ENCODE data around the gene NSUN6.

The NSUN6 gene, protein sequence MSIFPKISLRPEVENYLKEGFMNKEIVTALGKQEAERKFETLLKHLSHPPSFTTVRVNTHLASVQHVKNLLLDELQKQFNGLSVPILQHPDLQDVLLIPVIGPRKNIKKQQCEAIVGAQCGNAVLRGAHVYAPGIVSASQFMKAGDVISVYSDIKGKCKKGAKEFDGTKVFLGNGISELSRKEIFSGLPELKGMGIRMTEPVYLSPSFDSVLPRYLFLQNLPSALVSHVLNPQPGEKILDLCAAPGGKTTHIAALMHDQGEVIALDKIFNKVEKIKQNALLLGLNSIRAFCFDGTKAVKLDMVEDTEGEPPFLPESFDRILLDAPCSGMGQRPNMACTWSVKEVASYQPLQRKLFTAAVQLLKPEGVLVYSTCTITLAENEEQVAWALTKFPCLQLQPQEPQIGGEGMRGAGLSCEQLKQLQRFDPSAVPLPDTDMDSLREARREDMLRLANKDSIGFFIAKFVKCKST

DNA sequence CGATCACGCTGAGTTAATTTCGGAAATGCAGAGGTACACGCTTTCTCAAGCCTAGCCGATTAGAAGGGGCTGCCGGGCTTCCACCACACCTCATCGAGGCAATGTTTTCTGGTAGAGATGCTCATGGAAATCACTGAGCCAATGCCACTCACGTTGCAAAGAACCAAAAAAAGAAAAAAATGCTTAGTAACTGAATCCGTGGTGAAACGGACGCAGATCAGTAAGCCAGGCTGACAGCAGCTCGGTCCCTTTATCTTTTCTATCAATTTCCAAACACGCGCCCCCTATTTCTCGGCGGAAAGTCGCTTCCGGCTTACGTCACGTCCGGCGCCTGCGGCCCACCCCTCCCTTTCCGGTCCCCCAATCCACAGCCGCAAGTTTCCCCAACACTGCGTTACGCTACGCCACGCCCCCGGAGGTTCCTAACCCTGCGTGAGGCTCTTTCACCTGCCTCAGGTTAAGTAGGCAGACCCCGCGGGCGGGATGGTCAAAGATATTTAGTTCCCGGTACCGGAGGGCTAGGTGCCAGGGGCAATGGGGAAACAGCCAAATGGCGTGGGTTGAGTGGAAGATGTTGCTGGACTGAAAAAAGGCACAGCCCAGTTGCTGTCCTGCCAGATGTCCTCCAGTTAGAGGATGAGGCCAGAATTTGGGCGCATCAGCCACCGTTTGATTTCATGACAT lies at the start of gene NSUN6:
TSS of gene NSUN6 (minus strand) at position 264 of the 684 bp plus-strand sequence. CDS start 384 bp downstream, outside the sequence.
- DNase-seq: peak; percentile 92 to 93

DNA sequence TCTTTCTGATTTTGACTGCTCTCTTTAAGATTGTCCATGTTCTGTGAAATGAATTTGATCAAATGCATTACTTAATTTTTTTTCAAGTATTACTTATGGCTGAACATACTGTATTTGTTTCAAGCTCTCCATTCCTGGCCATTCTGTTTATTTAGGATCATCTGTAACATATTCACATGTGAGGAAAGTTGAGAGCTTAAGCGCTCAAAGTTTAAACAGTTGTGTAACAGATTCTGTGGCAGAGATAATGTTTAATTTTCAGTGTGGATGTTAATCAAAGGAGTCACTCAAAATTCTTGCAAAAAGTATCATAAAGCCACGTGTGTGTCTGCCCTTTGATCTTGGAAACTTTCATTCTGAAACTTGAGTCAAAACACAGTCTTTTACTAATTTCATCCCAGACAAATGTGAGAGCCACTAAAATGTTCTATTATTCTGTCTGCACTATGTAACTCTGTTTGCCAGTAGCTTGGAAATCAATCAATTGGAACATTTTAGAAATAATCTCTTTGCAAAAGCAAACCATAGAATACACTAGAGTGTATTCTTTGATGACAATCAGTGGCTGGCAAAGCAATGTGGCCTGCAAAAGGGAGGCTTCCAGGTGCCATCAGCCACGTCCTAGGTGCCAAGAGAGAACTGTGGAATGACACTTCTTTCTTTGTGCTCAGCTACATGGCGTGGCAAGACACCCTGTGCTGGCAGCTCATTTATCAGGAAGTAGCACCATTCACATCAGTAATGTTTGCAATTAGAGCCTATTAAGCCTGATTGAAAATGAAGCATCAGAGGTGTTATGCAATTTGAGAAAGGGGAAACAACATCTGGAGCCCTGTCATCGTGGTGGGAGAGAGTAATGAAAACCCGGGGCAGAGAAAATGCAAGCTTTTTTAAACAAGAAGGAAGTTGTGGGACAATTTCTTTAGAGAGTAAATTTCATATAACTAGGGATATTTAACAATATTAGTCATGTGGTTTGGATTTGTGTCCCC lies 48.8 kb upstream of the NSUN6 start:
- DNase-seq: peak in 1 of 2 experiments; percentile 5

DNA sequence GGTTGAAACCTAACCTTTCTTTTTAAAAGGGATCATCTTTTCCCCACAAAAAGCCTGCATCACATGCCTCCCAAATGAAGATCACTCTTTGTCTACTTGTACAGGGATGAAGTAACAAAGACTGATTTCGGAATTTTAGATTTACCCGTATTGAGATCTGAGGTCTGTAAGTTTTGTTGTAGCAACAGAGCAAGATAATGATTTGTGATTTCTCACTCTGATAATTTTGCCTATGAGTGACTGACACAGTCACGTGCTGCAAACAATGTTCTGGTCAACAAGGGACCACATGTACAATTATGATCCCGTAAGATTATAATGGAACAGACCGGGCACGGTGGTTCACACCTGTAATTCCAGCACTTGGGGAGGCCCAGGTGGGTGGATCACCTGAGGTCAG lies 39.2 kb upstream of the NSUN6 start:
- DNase-seq: no peak

DNA sequence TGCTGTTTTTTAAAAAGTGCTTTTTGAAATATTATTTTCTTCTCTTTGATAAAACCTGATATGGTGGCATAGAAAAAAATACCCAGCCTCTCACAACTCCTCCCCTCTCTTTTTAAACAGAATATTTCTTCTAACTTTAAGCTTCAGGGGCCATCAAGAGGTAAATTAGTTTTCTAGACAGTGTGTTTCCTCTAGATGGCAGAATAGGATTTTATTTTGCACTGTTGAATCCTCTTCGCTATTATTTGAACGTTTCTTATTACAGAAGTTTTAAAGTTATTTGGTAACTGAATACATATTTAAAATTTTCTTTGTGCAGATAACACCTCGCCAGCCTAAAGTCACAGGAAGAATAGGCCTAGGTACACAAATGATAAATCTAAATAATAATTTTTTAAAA lies 38.1 kb upstream of the NSUN6 start:
- no peak for DNase-seq

DNA sequence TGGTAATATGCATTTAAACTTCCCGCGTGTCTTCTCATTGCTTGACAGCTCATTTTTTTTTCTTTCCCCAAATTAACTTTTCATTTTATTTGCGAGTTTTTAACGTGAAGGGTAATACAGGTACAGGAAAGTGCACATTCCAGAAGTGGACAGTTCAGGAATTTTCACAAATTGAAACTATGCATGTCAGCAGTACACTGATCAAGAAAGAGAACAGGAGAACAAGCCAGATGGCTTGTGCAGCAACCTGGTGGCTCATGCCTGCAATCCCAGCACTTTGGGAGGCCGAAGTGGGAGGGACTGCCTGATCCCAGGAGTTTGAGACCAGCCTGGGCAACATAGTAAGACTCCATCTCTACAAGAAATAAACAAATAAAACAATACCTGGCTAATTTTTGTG lies 36.3 kb upstream of the NSUN6 start:
- no peak for DNase-seq

DNA sequence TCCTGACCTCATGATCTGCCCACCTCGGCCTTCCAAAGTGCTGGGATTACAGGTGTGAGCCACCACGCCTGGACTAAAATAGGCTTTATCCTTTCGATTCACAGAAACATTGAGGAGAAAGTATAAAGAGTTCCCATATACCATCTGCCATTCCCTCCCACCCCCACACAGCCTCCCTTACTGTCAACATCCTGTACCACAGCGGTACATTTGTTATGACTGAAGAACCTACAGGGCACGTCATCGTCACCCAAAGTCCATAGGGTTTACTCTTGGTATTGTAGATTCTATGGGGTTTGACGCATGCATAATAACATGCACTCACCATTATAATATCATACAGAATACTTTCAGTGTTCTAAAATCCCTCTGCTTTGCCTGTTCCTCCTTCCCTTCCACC lies 35.8 kb upstream of the NSUN6 start:
- DNase-seq: no peak

DNA sequence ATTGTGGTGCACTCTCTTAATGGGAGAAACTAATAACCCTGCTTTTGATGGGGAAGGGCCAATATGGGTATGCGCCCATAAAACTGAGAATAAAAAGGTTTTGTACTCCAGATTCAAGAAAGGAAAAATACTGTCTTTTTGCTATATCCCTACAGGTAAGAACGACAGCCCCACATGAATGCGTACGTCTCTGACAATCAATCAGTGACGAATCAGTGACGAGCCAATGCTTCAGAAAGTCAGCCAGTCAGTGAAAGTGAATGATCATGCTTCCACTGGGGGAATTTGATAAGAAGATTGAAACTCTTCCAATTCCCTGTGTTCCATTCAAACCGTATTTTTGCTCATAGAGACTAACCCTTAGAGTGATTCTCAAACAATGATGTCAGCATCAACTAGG lies 34.2 kb upstream of the NSUN6 start:
- no peak for DNase-seq

DNA sequence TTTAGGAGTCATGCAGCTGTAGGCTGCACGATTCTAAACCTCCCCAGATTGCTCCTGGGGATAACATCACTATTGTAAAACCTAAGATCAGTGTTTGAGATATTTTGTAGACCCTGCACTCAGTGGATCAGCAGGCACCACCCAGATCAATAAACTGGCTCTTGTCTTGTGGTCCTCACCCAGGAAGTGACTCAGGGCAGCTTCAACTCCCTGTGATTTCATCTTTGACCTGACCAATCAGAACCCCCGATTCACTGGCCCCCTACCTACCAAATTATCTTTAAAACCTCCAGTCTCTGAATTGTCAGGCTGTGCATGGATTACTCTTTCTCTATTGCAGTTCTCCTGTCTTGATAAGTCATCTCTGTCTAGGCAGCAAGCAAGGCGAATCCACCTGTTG lies 33.6 kb upstream of the NSUN6 start:
- no peak for DNase-seq

DNA sequence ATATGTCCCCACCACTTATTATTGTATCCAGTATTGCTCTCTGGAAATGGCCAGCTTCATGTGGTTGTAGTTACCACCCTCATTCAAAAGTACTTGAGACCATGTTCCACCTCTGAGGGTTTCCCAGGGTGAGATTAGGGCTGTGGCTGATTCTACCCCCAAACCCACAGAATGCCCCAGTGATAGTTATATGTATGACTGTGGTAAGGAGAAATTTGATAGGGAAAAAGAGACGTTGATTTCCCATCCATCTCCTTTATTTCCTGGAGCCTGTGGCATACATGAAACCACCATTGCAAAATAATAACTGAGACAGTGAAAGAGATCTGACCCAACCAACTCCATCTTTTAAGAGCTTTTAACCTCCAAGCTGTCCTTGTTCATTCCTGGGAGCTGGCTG lies 33.0 kb upstream of the NSUN6 start:
- DNase-seq: no peak

DNA sequence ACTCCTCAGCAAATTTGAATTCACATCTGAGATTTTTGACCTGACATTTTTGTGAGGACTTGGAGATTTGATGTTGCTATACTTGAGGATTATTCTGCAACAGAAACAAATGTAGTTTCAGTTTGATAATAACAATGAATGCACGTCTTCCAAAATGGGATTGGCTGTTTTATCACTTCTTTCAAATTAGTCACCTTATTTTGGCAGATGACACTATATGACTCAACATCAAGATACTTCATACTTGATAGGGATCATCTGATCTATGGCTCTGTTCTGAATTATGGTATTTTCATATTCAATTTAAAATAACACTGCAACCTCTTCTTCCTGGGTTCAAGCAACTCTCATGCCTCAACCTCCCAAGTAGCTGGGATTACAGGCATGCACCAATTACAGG lies 32.0 kb upstream of the NSUN6 start:
- no peak for DNase-seq

DNA sequence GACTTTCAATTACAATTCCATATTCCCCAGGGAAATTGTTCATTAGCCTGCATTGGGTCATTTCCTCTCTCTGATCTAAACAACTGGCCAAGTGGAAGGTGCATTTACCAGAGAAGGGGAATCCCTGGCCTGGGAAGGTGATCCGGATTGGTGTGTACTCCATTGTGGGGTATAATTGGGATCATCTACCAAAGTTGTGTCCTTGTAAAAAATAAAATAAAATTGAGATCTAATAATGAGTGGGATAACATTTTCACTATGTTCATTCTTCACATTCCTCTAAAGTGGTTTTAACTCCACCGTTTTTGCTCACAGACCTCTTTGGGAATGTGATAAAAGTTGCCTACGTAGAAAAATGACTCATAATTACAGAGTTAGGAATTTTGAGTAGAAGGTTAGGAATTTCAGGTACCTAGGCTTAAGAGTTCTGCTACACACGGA lies 30.6 kb upstream of the NSUN6 start:
- no peak for DNase-seq

DNA sequence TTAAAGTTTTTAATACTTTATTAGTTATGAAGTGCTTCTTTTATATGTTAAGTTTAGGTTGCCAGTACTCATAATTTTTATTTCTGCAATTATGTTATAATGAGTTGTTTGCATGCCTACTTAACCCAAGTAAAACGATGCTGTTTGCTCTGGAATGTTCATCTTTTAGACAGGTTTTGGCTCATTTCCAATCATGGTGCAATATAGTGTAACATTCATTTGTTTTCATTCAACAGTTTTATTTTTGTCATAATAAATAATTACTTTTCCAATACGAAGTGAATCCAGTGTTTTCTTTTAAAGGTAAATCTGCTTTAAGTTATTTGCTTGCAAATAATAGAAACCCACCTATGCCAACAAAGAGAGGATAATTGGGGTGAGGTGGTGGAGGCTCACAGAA lies 30.0 kb upstream of the NSUN6 start:
- no peak for DNase-seq

DNA sequence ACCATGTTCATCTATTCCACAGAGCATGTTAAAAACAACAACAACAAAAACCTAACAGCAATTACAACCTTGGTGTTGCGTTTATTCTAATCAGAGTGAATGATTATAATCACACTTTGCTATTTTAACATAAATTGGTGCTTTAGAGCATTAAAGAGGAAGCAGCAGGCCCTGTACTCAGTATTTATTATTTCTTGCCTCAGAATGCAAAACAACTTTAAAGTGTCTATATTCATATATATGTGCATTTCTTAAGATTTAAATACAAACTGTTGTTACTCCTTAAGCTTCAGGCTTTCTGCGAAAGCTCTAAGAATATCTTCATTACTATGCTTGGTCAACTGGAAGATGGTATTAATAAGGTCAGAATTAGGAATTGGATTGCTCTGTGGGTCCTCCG lies 29.4 kb upstream of the NSUN6 start:
- DNase-seq: no peak

DNA sequence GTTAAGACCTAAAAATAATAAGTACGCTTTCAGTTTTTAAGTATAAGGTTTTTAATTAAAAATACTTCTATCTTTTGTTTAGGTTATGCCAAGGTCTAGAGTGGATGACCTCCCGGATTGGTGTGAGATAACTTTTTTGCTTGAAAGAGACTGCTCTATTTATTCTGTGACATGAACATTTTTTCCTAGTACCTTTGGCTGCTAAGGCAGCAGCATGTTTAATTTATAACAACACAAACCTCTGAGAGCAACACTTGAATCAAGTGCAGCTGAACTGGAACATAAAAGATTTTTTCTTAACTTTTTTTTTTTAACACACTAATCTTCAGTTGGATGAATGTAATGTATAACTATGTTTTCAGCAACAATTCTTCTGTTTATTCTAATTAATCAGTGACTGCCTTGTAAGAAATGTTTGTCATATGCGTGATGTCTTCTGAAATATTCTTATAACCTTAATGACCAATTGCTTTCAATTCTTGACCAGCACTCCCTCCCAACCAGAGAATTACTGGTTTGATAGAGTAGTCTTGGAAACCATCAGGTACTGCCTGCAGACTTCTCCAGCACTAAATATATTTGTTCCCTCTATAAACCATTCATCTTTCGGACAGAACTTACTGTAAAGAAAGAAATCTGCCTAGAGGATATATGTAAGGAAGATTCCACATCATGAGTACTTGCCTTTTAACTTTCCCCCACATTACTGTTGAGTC lies 23.9 kb upstream of the NSUN6 start:
- no peak for DNase-seq

DNA sequence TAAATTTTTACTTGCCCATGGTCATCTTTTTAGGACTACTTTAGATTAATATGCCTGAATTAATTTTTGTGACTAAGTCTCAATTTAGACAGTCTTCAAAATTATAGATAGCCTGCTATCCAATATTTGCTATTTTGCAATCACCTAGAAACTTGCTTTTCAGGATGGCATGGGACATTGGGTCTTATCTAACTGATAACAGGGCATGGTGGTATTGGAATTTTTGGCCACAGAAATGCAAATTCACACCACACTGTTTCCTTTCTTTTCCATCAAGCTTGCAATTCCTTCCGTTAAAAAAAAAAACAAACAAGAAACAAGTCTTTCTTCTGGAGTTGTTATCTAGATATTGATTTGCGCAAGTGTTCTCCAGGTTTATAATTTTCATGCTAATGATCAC lies 16.6 kb upstream of the NSUN6 start:
- no peak for DNase-seq

DNA sequence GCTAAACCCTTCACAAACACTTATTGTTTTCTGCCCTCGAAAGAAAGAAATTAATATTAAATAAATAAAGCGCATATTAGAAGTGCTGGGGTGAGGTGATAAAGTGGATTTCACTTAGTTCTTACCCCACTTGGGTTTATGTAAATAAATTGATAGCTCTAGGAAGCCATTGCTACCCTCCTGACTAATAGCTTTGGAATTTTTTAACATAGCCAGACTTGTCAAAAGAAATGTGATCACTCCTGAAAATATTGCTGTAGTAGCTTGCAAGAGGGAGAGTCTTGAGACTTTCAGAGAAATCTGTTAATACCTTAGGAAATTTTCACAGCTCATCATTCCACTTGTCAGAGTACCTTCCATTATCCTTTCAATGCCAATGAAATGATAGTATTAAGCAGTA lies 15.4 kb upstream of the NSUN6 start:
- DNase-seq: no peak

DNA sequence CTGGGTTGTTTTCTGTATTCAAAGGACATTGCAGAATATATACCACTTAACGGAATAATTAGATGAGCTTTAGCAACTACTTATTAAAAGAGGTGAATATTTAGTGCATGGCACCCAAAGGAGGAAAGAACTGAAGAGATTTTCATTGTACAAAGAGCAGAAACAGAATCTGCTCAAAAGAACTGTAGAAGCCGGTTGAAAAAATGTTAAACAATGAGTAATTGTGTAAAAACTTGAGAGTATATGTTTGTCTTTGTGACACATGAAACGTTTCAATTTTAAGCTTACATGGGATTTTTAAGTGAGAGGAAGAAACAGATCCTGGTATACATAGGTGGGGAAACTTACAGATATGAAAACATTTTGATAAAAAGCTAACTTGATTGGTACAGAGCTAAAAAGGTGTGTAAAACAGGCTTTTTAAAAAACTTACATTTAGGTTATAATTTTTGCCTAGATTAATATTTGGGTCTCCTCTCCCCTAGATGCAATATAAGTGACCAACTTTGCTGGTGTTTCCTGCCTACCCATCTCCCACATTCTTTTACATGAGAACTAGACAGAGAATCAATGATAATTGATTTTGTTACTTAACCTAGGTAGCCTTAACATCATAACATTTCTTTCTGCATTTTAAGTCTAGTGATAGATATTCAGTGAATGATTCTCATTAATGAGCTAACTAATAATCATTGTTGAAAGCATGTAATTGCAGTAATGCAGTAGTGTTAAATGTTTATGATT lies 14.6 kb upstream of the NSUN6 start:
- DNase-seq: no peak

DNA sequence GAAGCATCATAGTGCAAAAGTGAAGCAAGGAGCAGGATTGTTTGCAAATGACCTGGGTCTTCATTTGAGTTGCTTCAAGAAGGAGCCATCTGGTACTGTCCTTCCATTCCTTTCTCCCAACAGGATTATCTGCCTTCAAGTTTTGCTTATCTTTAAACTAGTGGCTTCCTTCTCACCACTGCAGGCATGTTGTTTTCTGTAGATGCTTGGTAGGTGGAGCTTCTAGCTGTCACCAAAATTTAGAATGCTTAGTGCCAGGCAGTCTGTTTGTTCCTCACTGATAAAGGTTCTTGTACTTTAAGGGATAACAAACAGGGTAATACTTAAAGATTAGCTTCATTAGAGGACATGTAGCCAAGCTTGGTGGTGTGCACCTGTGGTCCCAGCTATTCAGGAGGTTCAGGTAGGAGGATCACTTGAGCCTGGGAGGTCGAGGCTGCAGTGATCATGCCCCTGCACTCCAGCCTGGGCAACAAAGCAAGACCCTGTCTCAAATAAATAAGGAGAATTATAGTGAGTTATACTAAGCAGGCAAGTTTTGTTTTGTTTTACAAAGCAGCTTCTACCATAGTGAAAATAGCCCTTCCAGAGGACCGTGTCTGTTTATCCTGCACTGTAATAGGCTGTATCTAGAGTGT lies 13.6 kb upstream of the NSUN6 start:
- DNase-seq: no peak

DNA sequence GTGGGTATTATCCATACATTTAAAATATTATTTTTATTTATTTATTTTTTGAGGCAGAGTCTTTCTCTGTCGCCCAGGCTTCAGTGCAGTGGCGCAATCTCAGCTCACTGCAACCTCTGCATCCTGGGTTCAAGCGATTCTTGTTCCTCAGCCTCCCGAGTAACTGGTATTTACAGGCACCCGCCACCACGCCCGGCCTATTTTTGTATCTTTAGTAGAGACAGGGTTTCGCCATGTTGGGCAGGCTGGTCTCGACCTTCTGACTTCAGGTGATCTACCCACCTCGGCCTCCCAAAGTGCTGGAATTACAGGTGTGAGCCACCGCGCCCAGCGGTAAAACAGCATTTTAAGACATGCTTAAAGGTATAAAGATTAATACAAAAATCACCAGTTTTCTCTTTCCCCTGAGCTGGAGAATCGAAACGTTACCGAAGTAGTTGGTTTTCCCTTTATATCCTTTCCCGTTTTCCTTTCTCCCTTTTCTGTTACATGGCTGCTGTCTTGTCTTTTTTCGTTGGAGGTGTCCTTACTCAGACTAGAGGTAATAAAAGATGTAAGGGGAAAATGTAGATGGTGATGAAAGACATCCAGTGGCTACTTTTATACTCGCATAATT lies 9.5 kb upstream of the NSUN6 start:
- DNase-seq: no peak

DNA sequence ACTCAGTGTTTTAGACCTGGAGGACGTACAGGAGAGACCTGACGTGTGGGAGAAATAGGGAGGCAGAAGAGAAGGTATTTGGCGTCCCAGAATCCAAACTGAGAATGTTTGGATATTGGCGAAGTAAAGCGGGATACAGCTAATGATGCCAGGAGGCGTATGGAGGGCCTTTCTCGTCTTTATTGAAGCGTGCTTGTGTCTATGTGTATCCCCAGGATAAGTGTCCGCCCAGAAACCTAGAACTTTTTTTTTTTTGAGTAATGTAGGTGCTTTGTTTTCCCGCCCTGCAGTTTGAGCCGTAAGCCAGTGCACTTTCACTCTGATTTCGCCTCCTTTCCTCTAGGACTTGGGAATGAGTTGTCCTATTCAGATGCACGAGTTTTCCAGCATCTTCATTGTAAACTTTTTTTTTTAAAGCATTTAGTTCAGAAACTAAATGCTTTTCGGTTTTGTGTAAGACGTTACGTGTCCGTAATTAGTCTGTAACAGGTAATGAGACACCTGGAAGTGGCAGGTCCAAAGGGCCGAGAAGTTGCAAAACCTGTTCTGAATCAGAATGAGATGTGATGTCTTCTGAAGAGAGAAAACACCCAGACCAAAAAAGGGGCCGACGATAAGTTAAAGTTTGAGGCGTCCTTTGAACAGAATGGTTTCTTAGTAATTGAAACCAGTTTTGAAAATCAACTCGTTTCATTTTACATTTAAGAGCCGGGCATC lies 8.6 kb upstream of the NSUN6 start:
- DNase-seq: peak; percentile 6 to 22
